ENCODE data around the gene DENND1A.

DNA sequence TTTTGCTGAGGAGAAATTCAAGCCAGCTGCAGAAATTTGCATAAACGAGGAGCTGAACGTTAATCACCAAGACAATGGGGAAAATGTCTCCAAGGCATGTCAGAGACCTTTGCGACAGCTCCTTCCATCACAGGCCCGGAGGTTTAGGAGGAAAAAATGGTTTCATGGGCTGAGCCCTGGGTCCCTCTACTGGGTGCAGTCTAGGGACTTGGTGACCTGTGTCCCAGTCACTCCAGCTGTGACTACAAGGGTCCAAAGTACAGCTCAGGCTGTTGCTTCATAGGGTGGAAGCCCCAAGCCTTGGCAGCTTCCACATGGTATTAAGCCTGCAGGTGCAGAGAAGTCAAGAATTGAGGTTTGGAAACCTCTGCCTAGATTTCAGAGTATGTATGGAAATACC lies 207.5 kb downstream of the DENND1A start:
- TF ChIP-seq, protein P1, sequence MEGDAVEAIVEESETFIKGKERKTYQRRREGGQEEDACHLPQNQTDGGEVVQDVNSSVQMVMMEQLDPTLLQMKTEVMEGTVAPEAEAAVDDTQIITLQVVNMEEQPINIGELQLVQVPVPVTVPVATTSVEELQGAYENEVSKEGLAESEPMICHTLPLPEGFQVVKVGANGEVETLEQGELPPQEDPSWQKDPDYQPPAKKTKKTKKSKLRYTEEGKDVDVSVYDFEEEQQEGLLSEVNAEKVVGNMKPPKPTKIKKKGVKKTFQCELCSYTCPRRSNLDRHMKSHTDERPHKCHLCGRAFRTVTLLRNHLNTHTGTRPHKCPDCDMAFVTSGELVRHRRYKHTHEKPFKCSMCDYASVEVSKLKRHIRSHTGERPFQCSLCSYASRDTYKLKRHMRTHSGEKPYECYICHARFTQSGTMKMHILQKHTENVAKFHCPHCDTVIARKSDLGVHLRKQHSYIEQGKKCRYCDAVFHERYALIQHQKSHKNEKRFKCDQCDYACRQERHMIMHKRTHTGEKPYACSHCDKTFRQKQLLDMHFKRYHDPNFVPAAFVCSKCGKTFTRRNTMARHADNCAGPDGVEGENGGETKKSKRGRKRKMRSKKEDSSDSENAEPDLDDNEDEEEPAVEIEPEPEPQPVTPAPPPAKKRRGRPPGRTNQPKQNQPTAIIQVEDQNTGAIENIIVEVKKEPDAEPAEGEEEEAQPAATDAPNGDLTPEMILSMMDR (IDR thresholded peaks at IDR 0.05) = no peak
- no peak for TF ChIP-seq SIN3A (IDR thresholded peaks at IDR 0.05; ENCODE audit: borderline replicate concordance, insufficient read depth, low read depth, low read length)
- no peak for TF ChIP-seq POLR2AphosphoS5 (IDR thresholded peaks at IDR 0.05; ENCODE audit: low read depth, low read length)
